ENCODE measurements around the gene BSPRY.

DNA sequence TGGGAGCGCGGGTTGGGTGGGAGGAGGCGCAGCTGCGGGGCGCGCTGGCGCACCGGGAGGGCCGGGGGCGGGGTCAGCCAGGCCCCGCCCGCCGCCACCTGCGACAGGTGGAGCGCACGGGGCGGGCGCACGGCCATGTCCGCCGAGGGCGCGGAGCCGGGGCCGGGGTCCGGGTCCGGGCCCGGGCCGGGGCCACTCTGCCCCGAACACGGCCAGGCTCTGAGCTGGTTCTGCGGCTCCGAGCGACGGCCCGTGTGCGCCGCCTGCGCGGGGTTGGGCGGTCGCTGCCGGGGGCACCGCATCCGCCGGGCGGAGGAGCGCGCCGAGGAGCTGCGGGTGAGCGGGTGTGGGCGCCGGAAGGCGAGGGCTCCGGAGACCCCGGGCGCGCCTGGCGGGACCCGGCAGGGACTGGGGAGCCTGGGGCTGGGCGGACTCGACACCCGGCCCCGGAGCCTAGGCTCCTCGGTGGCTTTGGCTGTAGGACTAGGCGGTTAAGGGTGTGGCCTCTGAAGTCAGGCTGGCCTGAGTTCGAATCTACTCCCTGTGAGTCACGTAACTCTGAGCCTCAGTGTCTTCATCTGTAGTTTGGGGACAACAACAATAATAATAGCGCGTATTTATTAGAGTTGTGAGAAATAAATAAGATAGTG lies at the start of gene BSPRY:
- TF ChIP-seq, protein P1, sequence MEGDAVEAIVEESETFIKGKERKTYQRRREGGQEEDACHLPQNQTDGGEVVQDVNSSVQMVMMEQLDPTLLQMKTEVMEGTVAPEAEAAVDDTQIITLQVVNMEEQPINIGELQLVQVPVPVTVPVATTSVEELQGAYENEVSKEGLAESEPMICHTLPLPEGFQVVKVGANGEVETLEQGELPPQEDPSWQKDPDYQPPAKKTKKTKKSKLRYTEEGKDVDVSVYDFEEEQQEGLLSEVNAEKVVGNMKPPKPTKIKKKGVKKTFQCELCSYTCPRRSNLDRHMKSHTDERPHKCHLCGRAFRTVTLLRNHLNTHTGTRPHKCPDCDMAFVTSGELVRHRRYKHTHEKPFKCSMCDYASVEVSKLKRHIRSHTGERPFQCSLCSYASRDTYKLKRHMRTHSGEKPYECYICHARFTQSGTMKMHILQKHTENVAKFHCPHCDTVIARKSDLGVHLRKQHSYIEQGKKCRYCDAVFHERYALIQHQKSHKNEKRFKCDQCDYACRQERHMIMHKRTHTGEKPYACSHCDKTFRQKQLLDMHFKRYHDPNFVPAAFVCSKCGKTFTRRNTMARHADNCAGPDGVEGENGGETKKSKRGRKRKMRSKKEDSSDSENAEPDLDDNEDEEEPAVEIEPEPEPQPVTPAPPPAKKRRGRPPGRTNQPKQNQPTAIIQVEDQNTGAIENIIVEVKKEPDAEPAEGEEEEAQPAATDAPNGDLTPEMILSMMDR (IDR thresholded peaks at IDR 0.05; ENCODE audit: insufficient read depth, low read length): no peak
- TF ChIP-seq POLR2AphosphoS5 (IDR thresholded peaks at IDR 0.05; ENCODE audit: low read depth) (no peak), GABPA (IDR thresholded peaks at IDR 0.05; ENCODE audit: low read depth) (no peak)
- TF ChIP-seq, protein P2, sequence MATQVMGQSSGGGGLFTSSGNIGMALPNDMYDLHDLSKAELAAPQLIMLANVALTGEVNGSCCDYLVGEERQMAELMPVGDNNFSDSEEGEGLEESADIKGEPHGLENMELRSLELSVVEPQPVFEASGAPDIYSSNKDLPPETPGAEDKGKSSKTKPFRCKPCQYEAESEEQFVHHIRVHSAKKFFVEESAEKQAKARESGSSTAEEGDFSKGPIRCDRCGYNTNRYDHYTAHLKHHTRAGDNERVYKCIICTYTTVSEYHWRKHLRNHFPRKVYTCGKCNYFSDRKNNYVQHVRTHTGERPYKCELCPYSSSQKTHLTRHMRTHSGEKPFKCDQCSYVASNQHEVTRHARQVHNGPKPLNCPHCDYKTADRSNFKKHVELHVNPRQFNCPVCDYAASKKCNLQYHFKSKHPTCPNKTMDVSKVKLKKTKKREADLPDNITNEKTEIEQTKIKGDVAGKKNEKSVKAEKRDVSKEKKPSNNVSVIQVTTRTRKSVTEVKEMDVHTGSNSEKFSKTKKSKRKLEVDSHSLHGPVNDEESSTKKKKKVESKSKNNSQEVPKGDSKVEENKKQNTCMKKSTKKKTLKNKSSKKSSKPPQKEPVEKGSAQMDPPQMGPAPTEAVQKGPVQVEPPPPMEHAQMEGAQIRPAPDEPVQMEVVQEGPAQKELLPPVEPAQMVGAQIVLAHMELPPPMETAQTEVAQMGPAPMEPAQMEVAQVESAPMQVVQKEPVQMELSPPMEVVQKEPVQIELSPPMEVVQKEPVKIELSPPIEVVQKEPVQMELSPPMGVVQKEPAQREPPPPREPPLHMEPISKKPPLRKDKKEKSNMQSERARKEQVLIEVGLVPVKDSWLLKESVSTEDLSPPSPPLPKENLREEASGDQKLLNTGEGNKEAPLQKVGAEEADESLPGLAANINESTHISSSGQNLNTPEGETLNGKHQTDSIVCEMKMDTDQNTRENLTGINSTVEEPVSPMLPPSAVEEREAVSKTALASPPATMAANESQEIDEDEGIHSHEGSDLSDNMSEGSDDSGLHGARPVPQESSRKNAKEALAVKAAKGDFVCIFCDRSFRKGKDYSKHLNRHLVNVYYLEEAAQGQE (IDR thresholded peaks at IDR 0.05; ENCODE audit: insufficient replicate concordance, low read depth): no peak

Measured in HL-60 (cell line).